Measurements from ENCODE around the gene UNCX.

GRCh38 chr7:1238931-1239802 is 6.5 kb downstream of the UNCX start:
- TF ChIP-seq CTCF (IDR thresholded peaks at IDR 0.05; ENCODE audit: poor library complexity) (no peak), EZH2 (IDR thresholded peaks at IDR 0.05; ENCODE audit: borderline replicate concordance) (peak; percentile 86), EZH2phosphoT487 (IDR thresholded peaks at IDR 0.05; ENCODE audit: low read depth, severe bottlenecking, unreplicated experiment) (peak; percentile 91)

All from hepatocyte (in vitro differentiated cells).